ENCODE results near the gene CDC37L1. TPM values are rescaled to one million over a fixed set of nuclear protein-coding genes. Genes with fewer than 3 reads are reported as not detected.

Gene CDC37L1
- total and polyA plus RNA-seq, 2 experiments from 2014 or later = 26.9 to 29.6 TPM

GRCh38 chr9:4686112-4686511 is 6.7 kb downstream of the CDC37L1 start:
- H3K4me1 Mint-ChIP-seq = peaks cover 2% of the 10 kb centered on the region; the same call in 2 of the 3 replicates
- H3K9me3 Mint-ChIP-seq = no peaks in the 10 kb centered on the region
- TF ChIP-seq EZH2phosphoT487 (IDR thresholded peaks at IDR 0.05; ENCODE audit: unreplicated experiment) (no peak), NANOG (IDR thresholded peaks at IDR 0.05; ENCODE audit: borderline replicate concordance) (no peak), STAT1 (IDR thresholded peaks at IDR 0.05; ENCODE audit: unreplicated experiment) (no peak), ZNF331 (CRISPR knock-in tag; IDR thresholded peaks at IDR 0.05; ENCODE audit: low read depth) (no peak), CTCF (conservative IDR thresholded peaks at IDR 0.05; ENCODE audit: low read depth in 2 of 2) (no peak), POLR2AphosphoS5 (IDR thresholded peaks at IDR 0.05; ENCODE audit: low read depth) (no peak), ZNF114 (CRISPR knock-in tag; IDR thresholded peaks at IDR 0.05) (no peak)

GRCh38 chr9:4686584-4686983 is 7.2 kb downstream of the CDC37L1 start:
- Mint-ChIP-seq H3K27me3 (ENCODE audit: insufficient read depth, low read depth, poor library complexity) (peaks cover 2% of the 10 kb centered on the region), H3K4me1 (peaks cover 2% of the 10 kb centered on the region; the same call in 2 of the 3 replicates), H3K27ac (no peak overlapping the region), H3K36me3 (ENCODE audit: low read depth) (peaks cover 24% of the 10 kb centered on the region; the same call in 2 of the 3 replicates), H3K9me3 (no peaks in the 10 kb centered on the region), H3K4me3 (no peak overlapping the region)
- no peak overlapping the region for H3K4me2 ChIP-seq
- H3K4me1 ChIP-seq (ENCODE audit: insufficient read depth) = peaks cover 4% of the 10 kb centered on the region; the same call in 1 of the 2 replicates
- H3F3A ChIP-seq (replicated peaks; ENCODE audit: low read depth) = no peaks in the 10 kb centered on the region
- H3K27ac ChIP-seq (ENCODE audit: low read depth) = no peak overlapping the region
- H3K27me3 ChIP-seq (ENCODE audit: insufficient read depth) = no peaks in the 10 kb centered on the region
- DNase-seq (ENCODE audit: low spot score) (no peak), ATAC-seq (no peak)
- peaks cover 5% of the 10 kb centered on the region for H4K20me1 ChIP-seq (replicated peaks; ENCODE audit: insufficient read depth)
- H3K79me2 ChIP-seq (replicated peaks; ENCODE audit: insufficient read depth) = peaks cover 41% of the 10 kb centered on the region
- no peaks in the 10 kb centered on the region for H3K9me2 ChIP-seq (ENCODE audit: insufficient read depth)
- no peak overlapping the region for H3K4me3 ChIP-seq
- no peak overlapping the region for H2AFZ ChIP-seq
- peaks cover 4% of the 10 kb centered on the region; the same call in 1 of the 2 replicates for H3K36me3 ChIP-seq (ENCODE audit: insufficient read depth)
- TF ChIP-seq POLR2AphosphoS5 (IDR thresholded peaks at IDR 0.05; ENCODE audit: low read depth) (no peak), STAT1 (IDR thresholded peaks at IDR 0.05; ENCODE audit: unreplicated experiment) (no peak), EZH2 (IDR thresholded peaks at IDR 0.05; ENCODE audit: low read depth, unreplicated experiment) (no peak), REST (IDR thresholded peaks at IDR 0.05; ENCODE audit: unreplicated experiment) (no peak), ZNF462 (CRISPR knock-in tag; IDR thresholded peaks at IDR 0.05) (no peak), JUNB (IDR thresholded peaks at IDR 0.05; ENCODE audit: unreplicated experiment) (no peak)

More at GRCh38 chr9:4686112-4686511, 6.7 kb downstream of the CDC37L1 start:
- Histone ChIP-seq H3K27ac (ENCODE audit: low read depth) (no peak overlapping the region), H3K79me2 (replicated peaks; ENCODE audit: insufficient read depth) (peaks cover 42% of the 10 kb centered on the region), H3K9me2 (ENCODE audit: insufficient read depth) (no peaks in the 10 kb centered on the region), H3F3A (replicated peaks; ENCODE audit: low read depth) (no peaks in the 10 kb centered on the region), H3K36me3 (ENCODE audit: insufficient read depth) (peaks cover 4% of the 10 kb centered on the region; the same call in 1 of the 2 replicates), H4K20me1 (replicated peaks; ENCODE audit: insufficient read depth) (peaks cover 3% of the 10 kb centered on the region), H3K27me3 (ENCODE audit: insufficient read depth) (no peaks in the 10 kb centered on the region), H3K4me3 (no peak overlapping the region), H2AFZ (no peak overlapping the region), H3K4me2 (no peak overlapping the region), H3K4me1 (ENCODE audit: insufficient read depth) (peaks cover 4% of the 10 kb centered on the region; the same call in 1 of the 2 replicates)
- Mint-ChIP-seq H3K27me3 (ENCODE audit: insufficient read depth, low read depth, poor library complexity) (no peaks in the 10 kb centered on the region), H3K36me3 (ENCODE audit: low read depth) (peaks cover 20% of the 10 kb centered on the region; the same call in 2 of the 3 replicates), H3K27ac (no peak overlapping the region), H3K4me3 (no peak overlapping the region)
- DNase-seq (ENCODE audit: low spot score) (no peak), ATAC-seq (no peak)
